ENCODE measurements around the gene BTBD2. TPM values are rescaled to one million over a fixed set of nuclear protein-coding genes. Genes with fewer than 3 reads are reported as not detected.

The BTBD2 gene
- total and polyA plus RNA-seq, 2 of the 13 experiments (the other 11 are each of a cell fraction or from before 2014, with no cell fraction given), result 28.1 to 45.3 TPM

DNA sequence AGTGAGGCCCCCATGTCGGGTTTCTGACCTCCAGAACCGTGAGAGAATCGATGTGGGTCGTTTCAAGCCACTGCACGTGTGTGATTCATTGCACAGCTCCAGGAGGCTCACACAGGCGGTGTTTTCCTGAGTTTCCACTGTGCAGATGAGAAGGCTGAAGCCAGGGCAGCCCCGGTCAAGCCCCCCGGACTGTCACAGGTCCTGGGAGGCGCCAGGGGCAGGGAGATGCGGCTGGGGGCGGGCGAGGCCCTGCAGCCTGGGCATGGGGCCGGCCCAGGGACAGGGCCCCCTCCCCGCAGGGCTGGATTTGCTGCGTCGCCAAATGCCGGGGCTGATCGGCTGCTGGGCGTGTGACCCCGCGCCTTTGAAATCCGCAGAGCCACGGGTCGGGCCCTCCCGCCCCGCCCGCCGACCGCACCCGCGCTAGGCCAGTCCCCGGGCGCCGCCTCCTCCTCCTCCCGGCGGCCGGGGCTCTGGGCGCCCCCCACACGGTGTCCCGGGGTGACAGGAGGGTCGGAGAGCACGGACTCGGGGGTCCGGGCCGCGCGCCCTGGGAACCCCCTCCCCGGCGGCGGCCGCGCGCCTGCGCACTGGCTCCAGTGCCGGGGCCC lies 45.5 kb upstream of the BTBD2 start (continued):
- TF ChIP-seq, protein P1, sequence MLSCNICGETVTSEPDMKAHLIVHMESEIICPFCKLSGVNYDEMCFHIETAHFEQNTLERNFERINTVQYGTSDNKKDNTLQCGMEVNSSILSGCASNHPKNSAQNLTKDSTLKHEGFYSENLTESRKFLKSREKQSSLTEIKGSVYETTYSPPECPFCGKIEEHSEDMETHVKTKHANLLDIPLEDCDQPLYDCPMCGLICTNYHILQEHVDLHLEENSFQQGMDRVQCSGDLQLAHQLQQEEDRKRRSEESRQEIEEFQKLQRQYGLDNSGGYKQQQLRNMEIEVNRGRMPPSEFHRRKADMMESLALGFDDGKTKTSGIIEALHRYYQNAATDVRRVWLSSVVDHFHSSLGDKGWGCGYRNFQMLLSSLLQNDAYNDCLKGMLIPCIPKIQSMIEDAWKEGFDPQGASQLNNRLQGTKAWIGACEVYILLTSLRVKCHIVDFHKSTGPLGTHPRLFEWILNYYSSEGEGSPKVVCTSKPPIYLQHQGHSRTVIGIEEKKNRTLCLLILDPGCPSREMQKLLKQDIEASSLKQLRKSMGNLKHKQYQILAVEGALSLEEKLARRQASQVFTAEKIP (CRISPR knock-in tag; IDR thresholded peaks at IDR 0.05; ENCODE audit: borderline replicate concordance), result no peak
- TF ChIP-seq, protein P2, sequence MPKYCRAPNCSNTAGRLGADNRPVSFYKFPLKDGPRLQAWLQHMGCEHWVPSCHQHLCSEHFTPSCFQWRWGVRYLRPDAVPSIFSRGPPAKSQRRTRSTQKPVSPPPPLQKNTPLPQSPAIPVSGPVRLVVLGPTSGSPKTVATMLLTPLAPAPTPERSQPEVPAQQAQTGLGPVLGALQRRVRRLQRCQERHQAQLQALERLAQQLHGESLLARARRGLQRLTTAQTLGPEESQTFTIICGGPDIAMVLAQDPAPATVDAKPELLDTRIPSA (CRISPR knock-in tag; IDR thresholded peaks at IDR 0.05; ENCODE audit: borderline replicate concordance), result 0 out of 2 replicates have a peak, but pooled peaks have one; percentile 66
- peak; percentile 29; the same call in 1 of the 2 replicates for TF ChIP-seq ZNF235 (CRISPR knock-in tag; IDR thresholded peaks at IDR 0.05; ENCODE audit: borderline replicate concordance)
- no peak for TF ChIP-seq ARID2 (CRISPR knock-in tag; IDR thresholded peaks at IDR 0.05; ENCODE audit: borderline replicate concordance)
- peak; percentile 47 for TF ChIP-seq FOXC1 (CRISPR knock-in tag; IDR thresholded peaks at IDR 0.05; ENCODE audit: borderline replicate concordance)
- peak; percentile 63 for TF ChIP-seq RBM39 (IDR thresholded peaks at IDR 0.05; ENCODE audit: low read depth, low read length, poor library complexity, severe bottlenecking)
- no peak for TF ChIP-seq ZNF460 (CRISPR knock-in tag; IDR thresholded peaks at IDR 0.05; ENCODE audit: borderline replicate concordance)
- peak; percentile 51 for TF ChIP-seq ZSCAN29 (CRISPR knock-in tag; conservative IDR thresholded peaks at IDR 0.05)
- 0 out of 2 replicates have a peak, but pooled peaks have one; percentile 22 for TF ChIP-seq ZNF737 (CRISPR knock-in tag; IDR thresholded peaks at IDR 0.05; ENCODE audit: borderline replicate concordance)
- TF ChIP-seq KDM5B (CRISPR knock-in tag; IDR thresholded peaks at IDR 0.05; ENCODE audit: borderline replicate concordance), result no peak; the same call in 1 of the 2 replicates
- TF ChIP-seq ZNF264 (CRISPR knock-in tag; IDR thresholded peaks at IDR 0.05), result no peak
- no peak for TF ChIP-seq ZBTB21 (CRISPR knock-in tag; IDR thresholded peaks at IDR 0.05)
- TF ChIP-seq ELF1 (CRISPR knock-in tag; IDR thresholded peaks at IDR 0.05), result 0 out of 2 replicates have a peak, but pooled peaks have one; percentile 3
- TF ChIP-seq ZNF557 (CRISPR knock-in tag; IDR thresholded peaks at IDR 0.05), result no peak
- TF ChIP-seq ZNF337 (CRISPR knock-in tag; IDR thresholded peaks at IDR 0.05; ENCODE audit: borderline replicate concordance, low read depth), result no peak
- peak; percentile 31; the same call in 1 of the 2 replicates for TF ChIP-seq KMT2A (CRISPR knock-in tag; IDR thresholded peaks at IDR 0.05)
- TF ChIP-seq ZFY (CRISPR knock-in tag; IDR thresholded peaks at IDR 0.05), result no peak; the same call in 1 of the 2 replicates
- no peak for TF ChIP-seq KLF15 (CRISPR knock-in tag; IDR thresholded peaks at IDR 0.05; ENCODE audit: borderline replicate concordance)
- no peak for TF ChIP-seq ZNF33A (CRISPR knock-in tag; IDR thresholded peaks at IDR 0.05; ENCODE audit: borderline replicate concordance)
- TF ChIP-seq, protein P3, sequence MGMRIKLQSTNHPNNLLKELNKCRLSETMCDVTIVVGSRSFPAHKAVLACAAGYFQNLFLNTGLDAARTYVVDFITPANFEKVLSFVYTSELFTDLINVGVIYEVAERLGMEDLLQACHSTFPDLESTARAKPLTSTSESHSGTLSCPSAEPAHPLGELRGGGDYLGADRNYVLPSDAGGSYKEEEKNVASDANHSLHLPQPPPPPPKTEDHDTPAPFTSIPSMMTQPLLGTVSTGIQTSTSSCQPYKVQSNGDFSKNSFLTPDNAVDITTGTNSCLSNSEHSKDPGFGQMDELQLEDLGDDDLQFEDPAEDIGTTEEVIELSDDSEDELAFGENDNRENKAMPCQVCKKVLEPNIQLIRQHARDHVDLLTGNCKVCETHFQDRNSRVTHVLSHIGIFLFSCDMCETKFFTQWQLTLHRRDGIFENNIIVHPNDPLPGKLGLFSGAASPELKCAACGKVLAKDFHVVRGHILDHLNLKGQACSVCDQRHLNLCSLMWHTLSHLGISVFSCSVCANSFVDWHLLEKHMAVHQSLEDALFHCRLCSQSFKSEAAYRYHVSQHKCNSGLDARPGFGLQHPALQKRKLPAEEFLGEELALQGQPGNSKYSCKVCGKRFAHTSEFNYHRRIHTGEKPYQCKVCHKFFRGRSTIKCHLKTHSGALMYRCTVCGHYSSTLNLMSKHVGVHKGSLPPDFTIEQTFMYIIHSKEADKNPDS (CRISPR knock-in tag; IDR thresholded peaks at IDR 0.05), result 0 out of 2 replicates have a peak, but pooled peaks have one; percentile 79

Data from HepG2 (cell line).